Body of pancreas (tissue), 4 donors: ENCODE results near the gene GNPTG. TPM values are rescaled to one million over a fixed set of nuclear protein-coding genes. Genes with fewer than 3 reads are reported as not detected.
A peak's percentile ranks its signal among the peaks of the same experiment; 100 is the strongest.

Experiments
- ATAC-seq: fragments of 150-250 bp; one replicate; pipeline ENCODE4 v1.9.1; 2016
- DNase-seq, 4 donors: peaks; one replicate each; pipeline ENCODE4 v3.0.0-alpha.2; 2019
- H3K27ac ChIP-seq, 4 donors: fragments of 200-600 bp; sonication (generic); 1 replicate in 3 of 4; 2 replicates in 1 of 4; pipeline versions ENCODE4 v1.5.1 to v1.6.1; 2016 to 2019; ENCODE audit warnings: mild to moderate bottlenecking in 1 of 4, mixed read lengths in 1 of 4, moderate library complexity in 1 of 4
- H3K27me3 ChIP-seq, 2 donors: fragments of 200-600 bp; sonication (generic); one replicate each; pipeline ENCODE4 v1.6.0; 2016; ENCODE audit warnings: mild to moderate bottlenecking in 1 of 2
- H3K36me3 ChIP-seq, 2 donors: fragments of 200-600 bp; sonication (generic); replicated peaks in 1 of 2; 2 replicates each; pipeline ENCODE4 v1.5.1; 2016; ENCODE audit warnings: low read depth in 2 of 2; ENCODE audit not compliant: insufficient read depth in 1 of 2
- H3K4me1 ChIP-seq: fragments of 200-600 bp; sonication (generic); one replicate; pipeline ENCODE4 v1.6.0; 2016
- H3K4me3 ChIP-seq, 2 donors: fragments of 200-600 bp; sonication (generic); 1 replicate in 1 of 2; 2 replicates in 1 of 2; pipeline ENCODE4 v1.5.1; 2016 to 2019
- H3K9me3 ChIP-seq, 3 donors: fragments of 200-600 bp; sonication (generic); 1 replicate in 2 of 3; 2 replicates in 1 of 3; pipeline ENCODE4 v1.5.1; 2016
- POLR2A ChIP-seq, 3 donors: fragments of 450-650 bp; IDR thresholded peaks; one replicate each; pipeline ENCODE4 v1.6.1; 2016; ENCODE audit warnings: antibody characterized with exemption in 3 of 3, mild to moderate bottlenecking in 2 of 3
- WGBS, 2 donors: methylation state at CpG; one replicate each; pipeline ENCODE4 v1.1.5; 2017; 5-methylcytosine and 5-hydroxymethylcytosine counted together
- intact Hi-C: fragments of 100-400 bp; cut with DNase I; formaldehyde crosslinking; loops from one replicate; pipeline ENCODE4 v1.15.1; 2023
- total RNA-seq, 2 donors: library from RNA; depleted of rRNA; stranded (reverse); fragments of >200 nt; gene quantifications; one replicate each; pipeline ENCODE4 v1.1.0, GENCODE V29; 2016
- TF ChIP-seq, protein P1 (sequence below), 7 experiments: fragments of 450-650 bp in 4 of 7; fragments of 200-600 bp in 3 of 7; sonication (generic) in 3 of 7; IDR thresholded peaks; one replicate each; pipeline ENCODE4 v1.5.1; 2016 to 2019; ENCODE audit warnings: antibody characterized with exemption in 7 of 7

GNPTG gene
- total RNA-seq, 2 donors from 2014 or later = 38.1 to 98.2 TPM

DNA sequence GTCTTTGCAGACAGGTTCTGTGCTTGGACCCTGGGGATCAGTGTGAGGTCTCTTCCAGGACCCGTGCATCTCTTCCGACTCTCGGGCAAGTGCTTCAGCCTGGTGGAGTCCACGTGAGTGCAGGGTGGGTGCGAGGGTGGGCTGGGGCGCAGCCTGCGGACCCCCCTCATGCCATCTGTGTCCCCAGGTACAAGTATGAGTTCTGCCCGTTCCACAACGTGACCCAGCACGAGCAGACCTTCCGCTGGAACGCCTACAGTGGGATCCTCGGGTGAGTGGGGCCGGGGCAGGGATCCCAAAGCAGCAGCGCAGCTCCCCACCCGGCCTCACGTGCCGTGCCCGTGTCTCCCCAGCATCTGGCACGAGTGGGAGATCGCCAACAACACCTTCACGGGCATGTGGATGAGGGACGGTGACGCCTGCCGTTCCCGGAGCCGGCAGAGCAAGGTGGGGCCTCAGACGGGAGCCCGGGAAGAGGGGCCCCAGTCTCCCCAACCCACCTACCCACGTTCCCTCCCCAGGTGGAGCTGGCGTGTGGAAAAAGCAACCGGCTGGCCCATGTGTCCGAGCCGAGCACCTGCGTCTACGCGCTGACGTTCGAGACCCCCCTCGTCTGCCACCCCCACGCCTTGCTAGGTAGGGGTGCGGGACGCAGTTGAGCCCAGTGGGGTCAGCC lies 10.1 kb downstream of the GNPTG start:
- no peak for ATAC-seq
- Histone ChIP-seq H3K36me3 (peaks cover 0 to 14% of the 10 kb centered on the region in 2 donors), H3K4me1 (no peaks in the 10 kb centered on the region), H3K27me3 (no peaks in the 10 kb centered on the region), H3K4me3 (no peak overlapping the region), H3K27ac (no peak overlapping the region), H3K9me3 (no peaks in the 10 kb centered on the region)
- intact Hi-C loops = no loop called here
- WGBS, 2 donors = 91 to 94% methylated on average over 12 to 43 of the region's 43 CpGs
- no peak for TF ChIP-seq POLR2A (IDR thresholded peaks at IDR 0.05)
- TF ChIP-seq, protein P1, sequence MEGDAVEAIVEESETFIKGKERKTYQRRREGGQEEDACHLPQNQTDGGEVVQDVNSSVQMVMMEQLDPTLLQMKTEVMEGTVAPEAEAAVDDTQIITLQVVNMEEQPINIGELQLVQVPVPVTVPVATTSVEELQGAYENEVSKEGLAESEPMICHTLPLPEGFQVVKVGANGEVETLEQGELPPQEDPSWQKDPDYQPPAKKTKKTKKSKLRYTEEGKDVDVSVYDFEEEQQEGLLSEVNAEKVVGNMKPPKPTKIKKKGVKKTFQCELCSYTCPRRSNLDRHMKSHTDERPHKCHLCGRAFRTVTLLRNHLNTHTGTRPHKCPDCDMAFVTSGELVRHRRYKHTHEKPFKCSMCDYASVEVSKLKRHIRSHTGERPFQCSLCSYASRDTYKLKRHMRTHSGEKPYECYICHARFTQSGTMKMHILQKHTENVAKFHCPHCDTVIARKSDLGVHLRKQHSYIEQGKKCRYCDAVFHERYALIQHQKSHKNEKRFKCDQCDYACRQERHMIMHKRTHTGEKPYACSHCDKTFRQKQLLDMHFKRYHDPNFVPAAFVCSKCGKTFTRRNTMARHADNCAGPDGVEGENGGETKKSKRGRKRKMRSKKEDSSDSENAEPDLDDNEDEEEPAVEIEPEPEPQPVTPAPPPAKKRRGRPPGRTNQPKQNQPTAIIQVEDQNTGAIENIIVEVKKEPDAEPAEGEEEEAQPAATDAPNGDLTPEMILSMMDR (IDR thresholded peaks at IDR 0.05) = no peak
- no peak for DNase-seq

GRCh38 chr16:1362807-1363206 lies 11.1 kb downstream of the GNPTG start:
- Histone ChIP-seq H3K27me3 (no peaks in the 10 kb centered on the region), H3K4me3 (no peak overlapping the region), H3K9me3 (no peaks in the 10 kb centered on the region), H3K27ac (no peak overlapping the region), H3K36me3 (peaks cover 0 to 14% of the 10 kb centered on the region in 2 donors), H3K4me1 (no peaks in the 10 kb centered on the region)
- WGBS, 2 donors = 30 to 49% methylated on average over 5 to 11 of the region's 11 CpGs
- TF ChIP-seq, protein P1 (IDR thresholded peaks at IDR 0.05) = no peak
- TF ChIP-seq POLR2A (IDR thresholded peaks at IDR 0.05) = no peak
- DNase-seq (peak in 1 of 4 donors; percentile 68), ATAC-seq (no peak)
- intact Hi-C loops = no loop called here

- Histone ChIP-seq H3K27ac (no peak overlapping the region), H3K4me3 (no peak overlapping the region), H3K4me1 (no peaks in the 10 kb centered on the region), H3K36me3 (peaks cover 0 to 14% of the 10 kb centered on the region in 2 donors), H3K27me3 (no peaks in the 10 kb centered on the region), H3K9me3 (no peaks in the 10 kb centered on the region)
- no peak for TF ChIP-seq POLR2A (IDR thresholded peaks at IDR 0.05)
- TF ChIP-seq, protein P1 (IDR thresholded peaks at IDR 0.05) = peak; percentile 62 to 81 (median 73)
- DNase-seq (peak; percentile 63 to 77 (median 69)), ATAC-seq (peak; percentile 85)
- 40 to 41% methylated on average over 10 to 18 of the region's 18 CpGs for WGBS, 2 donors
- intact Hi-C loops = no loop called here
Measured at GRCh38 chr16:1363501-1364041, 11.8 kb downstream of the GNPTG start.

GRCh38 chr16:1364510-1364909 lies 12.8 kb downstream of the GNPTG start:
- TF ChIP-seq, protein P1 (IDR thresholded peaks at IDR 0.05) = no peak
- no peak for TF ChIP-seq POLR2A (IDR thresholded peaks at IDR 0.05)
- H3K4me1 ChIP-seq = no peaks in the 10 kb centered on the region
- H3K27me3 ChIP-seq = no peaks in the 10 kb centered on the region
- peaks cover 0 to 14% of the 10 kb centered on the region in 2 donors for H3K36me3 ChIP-seq
- H3K27ac ChIP-seq = no peak overlapping the region
- DNase-seq = no peak
- ATAC-seq = no peak
- intact Hi-C loops = no loop called here
- H3K9me3 ChIP-seq = no peaks in the 10 kb centered on the region
- 86 to 94% methylated on average over 10 to 17 of the region's 22 CpGs for WGBS, 2 donors
- H3K4me3 ChIP-seq = no peak overlapping the region
